ENCODE results near the gene OR6T1.

Gene OR6T1

DNA sequence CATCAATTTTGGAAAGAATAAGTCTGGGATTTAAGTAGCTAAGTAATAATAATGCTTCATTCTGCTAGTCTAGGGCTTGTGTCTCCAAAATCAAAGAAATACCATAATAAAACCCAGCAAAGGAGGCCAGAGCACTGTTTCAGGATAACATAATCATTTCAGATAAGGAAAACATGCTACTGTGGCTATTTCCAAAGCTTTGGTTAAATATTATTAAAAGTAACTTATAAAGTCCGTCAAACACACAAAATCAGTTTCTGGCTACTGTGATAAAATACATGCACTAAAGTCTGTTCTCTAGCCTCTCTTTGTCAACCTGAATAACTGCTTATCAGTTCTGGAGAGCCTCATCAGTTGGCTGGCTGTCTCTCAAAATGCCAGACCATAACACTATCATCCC is 1.5 kb upstream of the OR6T1 start:
- DNase-seq (ENCODE audit: extremely low read depth, low read depth), result no peak
- TF ChIP-seq, protein P1, sequence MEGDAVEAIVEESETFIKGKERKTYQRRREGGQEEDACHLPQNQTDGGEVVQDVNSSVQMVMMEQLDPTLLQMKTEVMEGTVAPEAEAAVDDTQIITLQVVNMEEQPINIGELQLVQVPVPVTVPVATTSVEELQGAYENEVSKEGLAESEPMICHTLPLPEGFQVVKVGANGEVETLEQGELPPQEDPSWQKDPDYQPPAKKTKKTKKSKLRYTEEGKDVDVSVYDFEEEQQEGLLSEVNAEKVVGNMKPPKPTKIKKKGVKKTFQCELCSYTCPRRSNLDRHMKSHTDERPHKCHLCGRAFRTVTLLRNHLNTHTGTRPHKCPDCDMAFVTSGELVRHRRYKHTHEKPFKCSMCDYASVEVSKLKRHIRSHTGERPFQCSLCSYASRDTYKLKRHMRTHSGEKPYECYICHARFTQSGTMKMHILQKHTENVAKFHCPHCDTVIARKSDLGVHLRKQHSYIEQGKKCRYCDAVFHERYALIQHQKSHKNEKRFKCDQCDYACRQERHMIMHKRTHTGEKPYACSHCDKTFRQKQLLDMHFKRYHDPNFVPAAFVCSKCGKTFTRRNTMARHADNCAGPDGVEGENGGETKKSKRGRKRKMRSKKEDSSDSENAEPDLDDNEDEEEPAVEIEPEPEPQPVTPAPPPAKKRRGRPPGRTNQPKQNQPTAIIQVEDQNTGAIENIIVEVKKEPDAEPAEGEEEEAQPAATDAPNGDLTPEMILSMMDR (IDR thresholded peaks at IDR 0.05; ENCODE audit: low read depth, low read length), result no peak

DNA sequence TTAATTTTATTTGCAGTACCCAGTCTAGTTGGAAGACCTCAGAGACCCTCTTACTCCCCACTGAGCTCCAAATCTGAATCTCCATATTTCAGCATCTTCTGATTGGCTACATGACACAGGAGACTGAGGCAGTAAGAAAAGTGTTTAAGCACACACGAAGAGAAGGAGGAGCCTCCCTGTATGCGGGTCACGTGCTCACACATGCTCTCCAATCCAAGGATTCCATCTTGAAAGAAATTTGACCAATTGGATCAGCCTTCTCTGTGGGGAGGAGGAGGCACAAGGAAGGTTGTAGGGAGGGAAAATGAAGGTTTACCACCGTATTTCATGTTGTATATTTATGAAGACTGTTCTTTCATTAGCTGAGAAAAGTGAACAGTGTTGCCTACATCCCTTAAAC is 1.2 kb downstream of the OR6T1 start:
- TF ChIP-seq, protein P1 (IDR thresholded peaks at IDR 0.05; ENCODE audit: low read depth, low read length), result no peak
- no peak for DNase-seq (ENCODE audit: extremely low read depth, low read depth)

DNA sequence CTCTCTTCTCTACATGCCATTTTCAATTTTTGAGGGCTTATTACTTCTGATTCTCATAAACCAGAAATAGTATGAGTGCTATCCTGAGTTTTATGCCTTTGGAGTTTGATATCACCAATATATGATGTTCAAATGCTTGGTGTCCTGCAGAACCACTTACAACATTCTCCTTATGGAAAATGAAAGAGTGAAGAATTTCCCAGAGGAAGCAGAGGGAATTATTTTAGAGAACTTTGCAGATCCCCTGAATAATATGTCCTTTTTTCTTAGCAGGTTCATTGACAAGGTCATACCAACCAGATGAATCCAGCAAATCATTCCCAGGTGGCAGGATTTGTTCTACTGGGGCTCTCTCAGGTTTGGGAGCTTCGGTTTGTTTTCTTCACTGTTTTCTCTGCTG is 4.3 kb downstream of the OR6T1 start, which contains the start of gene OR4D5:
TSS of gene OR4D5 (plus strand) at position 301 of the 400 bp plus-strand sequence. CDS start at position 301, 0 bp downstream.
- DNase-seq (ENCODE audit: extremely low read depth, low read depth), result no peak
- TF ChIP-seq, protein P1 (IDR thresholded peaks at IDR 0.05; ENCODE audit: low read depth, low read length), result no peak

DNA sequence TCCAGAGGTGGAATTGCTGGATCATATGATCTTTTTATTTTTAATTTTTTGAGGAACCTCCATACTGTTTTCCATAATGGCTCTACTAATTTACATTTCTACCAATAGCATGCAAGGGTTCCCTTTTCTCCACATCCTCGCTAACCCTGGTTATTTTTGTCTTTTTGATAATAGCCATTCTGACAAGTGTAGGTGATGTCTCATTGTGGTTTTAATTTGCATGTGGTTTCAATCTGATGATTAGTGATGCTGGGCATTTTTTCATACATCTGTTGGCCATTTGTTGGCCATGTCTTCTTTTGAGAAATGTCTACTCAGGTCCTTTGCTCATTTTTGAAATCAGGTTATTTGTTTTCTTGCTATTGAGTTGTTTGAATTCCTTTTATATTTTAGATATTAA is 19.6 kb downstream of the OR6T1 start:
- DNase-seq (ENCODE audit: extremely low read depth, low read depth), result no peak
- TF ChIP-seq, protein P1 (IDR thresholded peaks at IDR 0.05; ENCODE audit: low read depth, low read length), result no peak

DNA sequence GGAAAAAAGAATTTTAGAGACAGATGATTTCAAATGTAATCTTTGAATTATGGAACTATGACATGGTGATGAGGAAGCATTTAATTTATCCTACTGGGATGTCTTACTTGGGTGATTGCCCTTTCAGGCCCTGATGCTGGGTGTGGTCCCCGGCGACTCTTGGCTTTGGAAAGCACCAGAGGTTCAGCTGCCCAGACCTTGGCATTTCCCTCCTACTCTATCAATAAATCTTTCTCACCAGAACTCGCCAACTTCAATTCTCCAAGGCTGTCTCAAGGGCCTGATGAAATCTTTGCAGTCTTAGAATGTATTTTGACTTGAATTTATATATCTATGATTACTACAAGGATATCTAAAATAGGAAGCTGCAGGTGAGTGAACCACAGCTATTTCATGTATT is 22.7 kb downstream of the OR6T1 start:
- TF ChIP-seq, protein P1 (IDR thresholded peaks at IDR 0.05; ENCODE audit: low read depth, low read length), result no peak
- DNase-seq (ENCODE audit: extremely low read depth, low read depth), result no peak

DNA sequence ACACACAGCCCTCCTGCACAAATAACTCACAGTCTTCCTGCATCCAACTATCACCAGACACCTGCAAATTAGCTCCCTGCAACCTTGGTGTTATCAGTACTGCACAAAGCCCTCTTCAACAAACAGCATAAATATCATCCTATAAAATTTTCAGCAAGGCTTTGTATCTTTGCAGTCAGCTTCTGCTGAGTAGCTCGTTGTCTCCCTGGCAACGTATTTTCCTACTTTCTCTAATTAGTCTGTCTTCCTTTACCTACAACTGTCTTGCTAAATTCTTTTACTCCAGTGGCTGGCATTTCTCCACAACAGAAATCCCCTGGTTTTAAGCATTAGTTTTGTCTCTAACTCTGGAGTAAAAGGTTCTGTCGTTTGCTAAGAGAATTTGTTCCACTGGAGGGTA is 37.8 kb downstream of the OR6T1 start:
- DNase-seq (ENCODE audit: extremely low read depth, low read depth), result no peak
- TF ChIP-seq, protein P1 (IDR thresholded peaks at IDR 0.05; ENCODE audit: low read depth, low read length), result no peak

DNA sequence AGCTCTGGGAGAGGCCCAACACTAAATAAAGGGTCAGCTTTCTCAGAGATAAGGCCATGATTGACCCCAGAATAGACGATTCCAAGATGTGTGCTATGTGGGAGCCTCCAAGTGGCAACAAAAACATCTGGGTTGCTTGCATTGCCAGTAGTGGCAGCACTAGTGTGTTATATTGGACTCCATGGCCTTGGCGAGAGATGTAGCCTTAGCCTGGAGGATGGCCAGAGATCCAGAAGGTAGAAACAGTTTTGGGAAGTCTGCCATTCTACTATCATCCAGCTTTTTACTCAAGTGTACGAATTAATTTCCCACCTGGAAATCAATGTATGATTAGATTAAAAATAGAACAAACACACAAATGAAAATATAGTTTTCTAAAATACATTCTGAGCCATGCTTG is 38.7 kb downstream of the OR6T1 start:
- no peak for DNase-seq (ENCODE audit: extremely low read depth, low read depth)
- TF ChIP-seq, protein P1 (IDR thresholded peaks at IDR 0.05; ENCODE audit: low read depth, low read length), result no peak

All from AG09319 (cell line).